ENCODE measurements around the gene C3orf70.
A peak's percentile ranks its signal among the peaks of the same experiment; 100 is the strongest.

C3orf70 gene

GRCh38 chr3:185187391-185187790, 34.5 kb upstream of the C3orf70 start:
- H3K4me3 ChIP-seq (ENCODE audit: low read depth, low read length): no peak overlapping the region
- TF ChIP-seq CTCF (conservative IDR thresholded peaks at IDR 0.05; ENCODE audit: low read depth, low read length): no peak
- DNase-seq (ENCODE audit: low read depth): no peak

GRCh38 chr3:185176750-185177359, 24.0 kb upstream of the C3orf70 start:
- peak; percentile 63 for DNase-seq (ENCODE audit: low read depth)
- no peak overlapping the region for H3K4me3 ChIP-seq (ENCODE audit: low read depth, low read length)
- TF ChIP-seq CTCF (conservative IDR thresholded peaks at IDR 0.05; ENCODE audit: low read depth, low read length): peak; percentile 71

GRCh38 chr3:185175370-185175987, 22.6 kb upstream of the C3orf70 start:
- no peak for TF ChIP-seq CTCF (conservative IDR thresholded peaks at IDR 0.05; ENCODE audit: low read depth, low read length)
- DNase-seq (ENCODE audit: low read depth): peak; percentile 65
- H3K4me3 ChIP-seq (ENCODE audit: low read depth, low read length): peak overlapping the region; percentile 23

GRCh38 chr3:185172086-185173049, 19.5 kb upstream of the C3orf70 start:
- DNase-seq (ENCODE audit: low read depth): no peak
- no peak overlapping the region for H3K4me3 ChIP-seq (ENCODE audit: low read depth, low read length)
- TF ChIP-seq CTCF (conservative IDR thresholded peaks at IDR 0.05; ENCODE audit: low read depth, low read length): no peak

- no peak for TF ChIP-seq CTCF (conservative IDR thresholded peaks at IDR 0.05; ENCODE audit: low read depth, low read length)
- DNase-seq (ENCODE audit: low read depth): no peak
- no peak overlapping the region for H3K4me3 ChIP-seq (ENCODE audit: low read depth, low read length)
These were observed 11.8 kb upstream of the C3orf70 start for GRCh38 chr3:185164428-185165217.

- DNase-seq (ENCODE audit: low read depth): no peak
- TF ChIP-seq CTCF (conservative IDR thresholded peaks at IDR 0.05; ENCODE audit: low read depth, low read length): no peak
- no peak overlapping the region for H3K4me3 ChIP-seq (ENCODE audit: low read depth, low read length)
These were observed 9.8 kb upstream of the C3orf70 start for GRCh38 chr3:185162634-185163033.

All from choroid plexus epithelial cell (primary cell).